Activated T-cell treated with anti-CD3 and anti-CD28 coated beads, Interleukin-2, amount 50 U/mL, for 1 hour (primary cell): ENCODE results near the gene EEF2K.
"Not testable (repeated sequence)": the region's sequence is repeated elsewhere in the genome, so short reads cannot be mapped to it uniquely, and the experiment has no call there.

Source experiments
- DNase-seq: peaks from one replicate; pipeline ENCODE4 v3.0.0-alpha.2; 2020

The EEF2K gene

DNA sequence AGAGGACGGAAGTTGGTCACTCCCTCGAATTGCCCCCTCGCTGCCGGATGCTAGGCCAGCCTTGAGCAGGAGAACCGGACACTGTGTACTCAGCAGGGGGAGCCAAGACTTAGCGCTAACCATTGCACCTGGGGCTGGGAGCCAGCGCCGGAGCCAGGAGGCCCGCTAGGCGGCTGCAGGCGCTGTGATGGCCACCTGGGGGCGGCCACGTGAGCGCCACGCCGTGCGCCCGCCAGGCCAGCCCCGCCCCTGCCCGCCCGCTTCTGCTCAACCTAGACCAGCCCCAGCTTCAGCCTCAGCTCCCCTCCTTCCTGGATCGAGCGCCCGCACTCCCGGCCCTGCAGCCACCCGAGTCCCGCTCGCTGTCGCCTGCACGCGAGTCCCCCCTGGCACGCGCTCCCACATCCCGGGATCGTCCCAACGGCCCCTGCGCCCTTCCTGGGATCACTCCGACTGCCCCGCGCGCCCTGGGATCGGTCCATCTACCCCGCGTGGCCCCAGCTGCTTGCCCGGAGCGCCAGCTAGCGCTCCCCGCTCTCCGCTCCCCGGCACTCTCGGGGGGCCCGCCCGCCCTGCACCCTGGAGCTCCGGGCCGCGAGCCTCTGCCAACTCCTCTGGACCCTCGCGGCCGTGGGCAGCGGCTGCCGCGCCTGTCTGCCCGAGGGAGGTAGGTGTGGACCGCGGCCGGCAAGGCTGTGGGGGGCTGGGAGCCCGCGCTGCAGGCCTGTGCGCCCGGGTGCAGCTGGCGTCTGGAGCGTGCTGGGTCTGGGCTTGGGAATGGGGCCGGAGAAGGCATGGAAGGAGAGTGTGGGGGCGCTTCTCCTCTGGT is at the start of gene EEF2K:
Gene EEF2K (plus strand): TSS at position 266 of the 829 bp plus-strand sequence. CDS start 19,452 bp downstream, outside the sequence.
- peak; percentile 84 for DNase-seq

DNA sequence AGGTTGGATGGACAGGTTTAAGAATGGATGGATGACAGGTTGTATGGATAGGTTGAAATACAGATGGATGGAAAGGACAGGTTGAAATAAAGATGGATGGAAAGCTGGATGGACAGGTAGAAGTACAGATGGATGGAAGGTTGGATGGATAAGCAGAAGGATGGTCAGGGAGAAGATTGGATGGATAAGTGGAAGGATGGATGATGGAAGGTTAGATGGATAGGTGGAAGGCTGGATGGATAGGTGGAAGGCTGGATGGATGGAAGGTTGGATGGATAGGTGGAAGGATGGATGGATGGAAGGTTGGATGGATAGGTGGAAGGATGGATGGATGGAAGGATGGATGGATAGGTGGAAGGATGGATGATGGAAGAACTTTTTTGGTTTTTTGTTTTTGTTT is 44.7 kb upstream of the EEF2K start:
- no peak for DNase-seq

DNA sequence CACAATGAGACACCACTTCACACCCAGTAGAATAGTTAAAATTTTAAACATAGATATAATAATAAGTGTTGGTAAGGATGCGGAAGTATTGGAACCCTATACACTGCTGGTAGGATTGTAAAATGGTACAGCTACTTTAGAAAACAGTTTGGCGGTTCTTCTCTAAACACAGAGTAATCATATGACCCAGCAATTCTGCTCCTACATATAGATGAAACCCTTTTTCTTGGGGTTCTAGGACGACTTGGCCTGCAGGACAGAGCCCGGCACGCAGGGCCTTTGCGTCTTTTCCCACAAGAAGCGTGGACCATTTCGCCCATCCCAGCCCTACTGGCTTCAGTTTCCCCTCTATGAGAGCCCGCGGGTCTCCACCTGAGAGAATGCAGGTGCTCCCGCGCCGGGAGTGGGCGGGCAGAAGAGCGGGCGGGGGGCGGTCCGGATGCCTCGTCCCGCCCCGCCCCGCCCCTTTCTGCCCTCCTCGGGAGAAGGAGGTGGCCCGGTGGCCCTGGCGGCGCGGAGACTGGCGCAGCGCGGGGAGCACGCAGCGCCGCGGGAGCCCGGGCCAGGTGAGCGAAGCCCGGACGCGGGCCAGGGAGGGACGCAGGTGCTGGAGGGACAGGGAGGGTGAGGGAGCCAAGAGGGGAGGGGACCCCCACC is 44.0 kb upstream of the EEF2K start, which contains the start of gene SDR42E2:
Gene SDR42E2 (plus strand): TSS at position 508 of the 657 bp plus-strand sequence. CDS start 3,077 bp downstream, outside the sequence.
- DNase-seq, result peak; percentile 64

DNA sequence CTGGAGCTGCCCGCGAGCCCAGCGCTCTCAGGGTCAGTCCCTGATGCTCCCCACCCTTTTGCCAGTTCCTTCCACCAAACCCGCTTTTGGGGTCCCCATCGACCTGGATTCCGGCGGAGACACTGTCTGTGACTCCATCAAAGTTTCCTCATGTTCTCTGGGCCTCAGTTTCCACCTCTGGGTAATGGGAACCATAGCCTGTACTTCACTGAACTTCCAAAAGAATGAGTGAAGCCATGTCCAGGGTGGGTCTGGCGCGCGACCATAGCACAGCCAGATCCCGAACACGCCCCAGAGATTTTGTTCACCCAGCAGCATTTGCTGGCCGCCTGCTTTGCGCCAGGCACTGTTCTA is 43.4 kb upstream of the EEF2K start:
- DNase-seq, result no peak

GRCh38 chr16:22163806-22164205 is 42.3 kb upstream of the EEF2K start:
- DNase-seq, result no peak

DNA sequence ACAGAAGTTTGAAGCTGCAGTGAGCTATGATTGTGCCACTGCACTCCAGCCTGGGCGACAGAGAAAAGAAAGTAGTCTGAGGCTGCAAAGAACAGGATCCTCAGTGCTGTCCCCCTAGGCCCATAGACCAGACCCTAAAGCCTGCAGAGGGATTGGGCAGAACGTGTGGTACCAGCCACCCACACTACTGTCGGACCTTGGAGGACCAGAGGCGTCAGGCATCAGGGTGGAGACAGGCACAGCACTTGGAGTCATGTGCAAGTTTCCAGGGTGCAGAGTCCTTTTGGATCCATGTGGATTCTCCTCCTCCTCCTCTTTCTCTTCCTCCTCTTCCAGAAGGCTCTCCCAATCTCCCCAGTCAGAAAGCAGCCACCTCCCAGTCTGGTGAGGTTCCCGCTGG is 41.6 kb upstream of the EEF2K start:
- DNase-seq, result no peak

- DNase-seq, result no peak
Measured at GRCh38 chr16:22165508-22166285, 40.4 kb upstream of the EEF2K start.

- no peak for DNase-seq
Measured at GRCh38 chr16:22171953-22172352, 34.1 kb upstream of the EEF2K start.

GRCh38 chr16:22172642-22173041 is 33.4 kb upstream of the EEF2K start:
- not testable (repeated sequence) for DNase-seq

- DNase-seq, result no peak
Measured at GRCh38 chr16:22174642-22175041, 31.4 kb upstream of the EEF2K start.

DNA sequence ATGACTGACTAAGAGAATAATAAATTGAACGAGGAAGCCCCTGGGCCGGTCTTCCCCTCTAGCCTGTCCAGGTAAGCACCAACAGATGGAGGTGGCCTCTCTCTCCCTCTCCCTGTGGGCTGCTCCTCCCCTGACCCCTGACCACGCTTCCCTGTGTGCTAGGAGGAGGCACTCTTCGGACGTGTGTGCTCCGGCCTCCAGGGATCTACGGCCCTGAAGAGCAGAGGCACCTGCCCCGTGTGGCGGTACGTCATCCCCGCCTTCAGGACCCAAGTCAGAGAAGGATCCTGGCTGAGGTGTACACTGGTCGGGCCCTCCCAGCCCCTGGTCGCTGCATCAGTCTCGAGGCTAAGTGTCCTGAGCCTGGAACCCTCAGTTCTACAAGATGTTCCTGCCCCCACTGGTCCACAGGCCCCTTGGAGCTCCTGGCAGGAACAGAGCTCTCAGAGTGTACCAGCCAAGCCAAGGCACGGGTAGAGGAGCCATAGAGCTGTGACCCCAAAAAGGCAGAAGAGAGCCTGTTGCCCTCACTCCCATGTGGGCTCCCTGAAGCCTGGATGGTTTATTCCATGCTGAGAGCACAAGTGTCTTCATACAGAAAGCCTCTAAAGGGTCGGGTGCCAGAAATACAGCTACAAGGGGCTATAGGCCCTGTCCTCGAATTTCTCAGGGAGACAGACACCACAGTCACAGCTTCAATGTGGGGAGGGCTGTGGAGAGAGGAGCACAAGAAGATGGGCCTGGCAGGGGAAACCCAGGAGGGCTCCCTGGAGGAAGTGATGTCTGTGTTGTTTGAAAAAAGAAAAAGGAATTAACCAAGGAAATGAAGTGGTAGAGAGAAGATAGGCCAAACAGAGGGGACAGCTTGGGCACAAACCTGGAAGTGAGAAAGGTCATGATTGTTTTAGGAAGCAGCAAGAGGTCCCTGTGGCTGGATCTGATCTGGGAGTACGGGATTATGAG is 27.8 kb upstream of the EEF2K start:
- DNase-seq, result no peak

- DNase-seq, result no peak
Measured at GRCh38 chr16:22181426-22181825, 24.7 kb upstream of the EEF2K start.

GRCh38 chr16:22181843-22182242 is 24.2 kb upstream of the EEF2K start:
- DNase-seq, result no peak

DNA sequence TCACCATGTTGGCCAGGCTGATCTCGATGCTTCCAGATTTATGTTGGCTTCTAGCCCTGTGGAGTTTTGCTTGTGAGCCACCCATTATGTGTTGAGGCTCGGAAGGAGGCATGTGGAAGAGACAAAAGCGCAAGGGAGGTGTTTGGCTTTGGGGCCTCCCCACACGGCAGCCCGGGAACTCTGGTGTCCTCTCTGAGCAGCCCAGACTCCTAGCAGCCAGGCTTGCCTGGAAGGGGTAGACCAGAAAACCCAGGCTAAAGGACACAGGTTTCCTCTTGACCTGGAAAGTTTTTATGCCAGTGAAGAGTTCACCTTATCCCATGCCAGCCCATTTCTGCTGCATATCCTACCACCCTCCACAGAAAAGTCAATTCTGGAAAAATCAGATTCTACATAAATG is 22.7 kb upstream of the EEF2K start:
- no peak for DNase-seq

- DNase-seq, result no peak
Measured at GRCh38 chr16:22183901-22184614, 22.0 kb upstream of the EEF2K start.

GRCh38 chr16:22184615-22184968 is 21.5 kb upstream of the EEF2K start:
- DNase-seq, result no peak

GRCh38 chr16:22186517-22186916 is 19.6 kb upstream of the EEF2K start:
- DNase-seq, result no peak

DNA sequence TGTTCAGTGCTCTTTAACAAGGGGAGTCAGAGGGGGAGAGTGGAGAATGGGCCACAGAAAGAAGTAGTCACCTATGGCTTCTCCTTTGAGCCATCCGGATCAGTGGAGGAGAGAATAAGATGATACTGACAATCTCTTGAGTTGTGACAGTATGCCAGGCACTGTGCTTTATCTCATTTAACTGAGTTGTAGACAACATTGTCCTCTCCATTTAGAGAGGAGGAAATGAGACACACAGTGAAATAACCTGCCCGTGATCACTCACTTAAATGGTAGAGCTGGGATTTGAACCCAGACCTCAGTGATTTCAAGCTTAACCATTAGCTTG is 17.8 kb upstream of the EEF2K start:
- no peak for DNase-seq

- DNase-seq, result peak; percentile 63
Measured at GRCh38 chr16:22188595-22189442, 17.3 kb upstream of the EEF2K start.

DNA sequence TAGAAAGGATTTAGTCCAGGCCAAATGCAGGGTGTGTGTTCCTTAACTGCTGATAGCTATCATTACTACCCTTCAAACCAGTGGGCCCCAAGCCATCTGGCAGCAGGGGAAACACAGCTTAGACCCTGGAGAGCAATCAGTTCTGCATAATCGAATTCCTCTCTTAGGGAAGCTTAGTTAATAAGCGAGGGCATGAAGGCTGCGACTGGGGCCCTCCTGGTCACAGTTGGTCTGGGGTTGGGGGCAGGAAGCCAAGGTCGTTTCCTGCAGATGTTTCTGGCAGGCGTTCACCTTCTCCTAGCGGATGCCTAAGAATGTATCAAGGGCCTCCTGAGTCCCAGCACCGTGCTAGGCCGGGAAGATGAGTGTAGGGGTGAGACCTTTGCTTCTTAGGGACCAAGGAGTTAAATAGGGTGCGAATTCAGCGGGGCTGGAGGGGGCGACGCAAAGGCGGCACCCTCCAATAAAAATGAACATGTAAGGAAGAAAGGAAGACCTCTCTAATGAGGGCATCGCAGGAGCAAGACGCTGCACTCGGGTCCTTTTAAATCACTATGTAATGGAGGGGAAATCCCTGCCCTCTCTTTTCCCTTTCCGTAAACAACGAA is 16.5 kb upstream of the EEF2K start:
- DNase-seq, result no peak
